OCI-LY7 (cell line): Measurements from ENCODE around the gene BFSP2.

Experiments
- EZH2phosphoT487 ChIP-seq: fragments of 200-600 bp; sonication (generic); IDR thresholded peaks from 2 replicates; pipeline ENCODE4 v1.6.1; 2018; ENCODE audit warnings: low read depth, borderline replicate concordance, mild to moderate bottlenecking, mixed run types, antibody characterized with exemption, low read length, moderate library complexity, mixed read lengths
- TF ChIP-seq, protein P1 (sequence below): fragments of 200-600 bp; sonication (generic); conservative IDR thresholded peaks from 2 replicates; pipeline ENCODE4 v1.5.1; 2014; ENCODE audit warnings: mild to moderate bottlenecking, antibody characterized with exemption, low read length, moderate library complexity, mixed read lengths

- TF ChIP-seq, protein P1, sequence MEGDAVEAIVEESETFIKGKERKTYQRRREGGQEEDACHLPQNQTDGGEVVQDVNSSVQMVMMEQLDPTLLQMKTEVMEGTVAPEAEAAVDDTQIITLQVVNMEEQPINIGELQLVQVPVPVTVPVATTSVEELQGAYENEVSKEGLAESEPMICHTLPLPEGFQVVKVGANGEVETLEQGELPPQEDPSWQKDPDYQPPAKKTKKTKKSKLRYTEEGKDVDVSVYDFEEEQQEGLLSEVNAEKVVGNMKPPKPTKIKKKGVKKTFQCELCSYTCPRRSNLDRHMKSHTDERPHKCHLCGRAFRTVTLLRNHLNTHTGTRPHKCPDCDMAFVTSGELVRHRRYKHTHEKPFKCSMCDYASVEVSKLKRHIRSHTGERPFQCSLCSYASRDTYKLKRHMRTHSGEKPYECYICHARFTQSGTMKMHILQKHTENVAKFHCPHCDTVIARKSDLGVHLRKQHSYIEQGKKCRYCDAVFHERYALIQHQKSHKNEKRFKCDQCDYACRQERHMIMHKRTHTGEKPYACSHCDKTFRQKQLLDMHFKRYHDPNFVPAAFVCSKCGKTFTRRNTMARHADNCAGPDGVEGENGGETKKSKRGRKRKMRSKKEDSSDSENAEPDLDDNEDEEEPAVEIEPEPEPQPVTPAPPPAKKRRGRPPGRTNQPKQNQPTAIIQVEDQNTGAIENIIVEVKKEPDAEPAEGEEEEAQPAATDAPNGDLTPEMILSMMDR = no peak
- no peak for TF ChIP-seq EZH2phosphoT487
Measured at GRCh38 chr3:133504736-133505135, 104.9 kb downstream of the BFSP2 start.
